ENCODE results near the gene AKR1D1. TPM values are rescaled to one million over a fixed set of nuclear protein-coding genes. Genes with fewer than 3 reads are reported as not detected.

The AKR1D1 gene
- total RNA-seq, 1 experiment from 2014 or later = 2.3 TPM

DNA sequence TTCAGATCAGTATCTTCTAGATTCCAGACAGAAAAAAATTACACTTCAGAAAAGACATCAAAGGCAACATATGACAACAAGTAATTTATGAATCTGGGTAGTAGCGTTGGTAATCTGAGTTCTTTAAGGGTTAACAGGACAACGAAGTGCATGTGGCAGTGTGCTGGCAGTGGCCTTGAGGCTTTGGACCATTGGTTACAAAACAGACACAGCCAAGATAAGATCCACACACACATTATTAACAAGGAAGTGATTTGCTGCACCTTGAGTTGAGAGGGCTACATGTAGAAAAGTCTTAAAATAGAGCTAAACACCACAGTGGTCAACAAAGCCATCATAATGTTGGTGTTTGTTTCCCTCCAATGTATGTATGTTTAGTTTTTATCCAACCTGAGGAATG is 40.6 kb downstream of the AKR1D1 start:
- peaks cover 4% of the 10 kb centered on the region for H3K36me3 Mint-ChIP-seq (ENCODE audit: insufficient read depth, unreplicated experiment)
- Histone ChIP-seq H3K4me1 (peaks cover 17% of the 10 kb centered on the region), H3K9me3 (peaks cover 10% of the 10 kb centered on the region; the same call in 1 of the 2 replicates), H3K36me3 (ENCODE audit: control insufficient read depth, insufficient read depth, low read length) (no peaks in the 10 kb centered on the region), H3K4me3 (ENCODE audit: low read depth, low read length) (no peak overlapping the region), H3K27me3 (replicated peaks; ENCODE audit: control insufficient read depth, insufficient read depth, low read length) (no peaks in the 10 kb centered on the region)
- DNase-seq = no peak
- ChIA-PET CTCF (no interaction called here), POLR2A (no interaction called here)
- H3K27ac Mint-ChIP-seq (ENCODE audit: unreplicated experiment) = no peak overlapping the region
- peaks cover 10% of the 10 kb centered on the region for H3K4me1 Mint-ChIP-seq (ENCODE audit: low read depth, unreplicated experiment)
- no TSS peak for BruUV-seq (replicated peaks)
- no peak for TF ChIP-seq CTCF (IDR thresholded peaks at IDR 0.05; ENCODE audit: insufficient read depth in 1 of 2, low read depth in 1 of 2, low read length in 1 of 2, severe bottlenecking in 1 of 2, unreplicated experiment in 1 of 2)
- no peak overlapping the region for H3K4me3 Mint-ChIP-seq (ENCODE audit: unreplicated experiment)
- intact Hi-C loops (cut with micrococcal nuclease; ENCODE audit: unreplicated experiment) = no loop called here
- H3K9me3 Mint-ChIP-seq (ENCODE audit: unreplicated experiment) = peaks cover 12% of the 10 kb centered on the region
- no peaks in the 10 kb centered on the region for H3K27me3 Mint-ChIP-seq (ENCODE audit: insufficient read depth, unreplicated experiment)

DNA sequence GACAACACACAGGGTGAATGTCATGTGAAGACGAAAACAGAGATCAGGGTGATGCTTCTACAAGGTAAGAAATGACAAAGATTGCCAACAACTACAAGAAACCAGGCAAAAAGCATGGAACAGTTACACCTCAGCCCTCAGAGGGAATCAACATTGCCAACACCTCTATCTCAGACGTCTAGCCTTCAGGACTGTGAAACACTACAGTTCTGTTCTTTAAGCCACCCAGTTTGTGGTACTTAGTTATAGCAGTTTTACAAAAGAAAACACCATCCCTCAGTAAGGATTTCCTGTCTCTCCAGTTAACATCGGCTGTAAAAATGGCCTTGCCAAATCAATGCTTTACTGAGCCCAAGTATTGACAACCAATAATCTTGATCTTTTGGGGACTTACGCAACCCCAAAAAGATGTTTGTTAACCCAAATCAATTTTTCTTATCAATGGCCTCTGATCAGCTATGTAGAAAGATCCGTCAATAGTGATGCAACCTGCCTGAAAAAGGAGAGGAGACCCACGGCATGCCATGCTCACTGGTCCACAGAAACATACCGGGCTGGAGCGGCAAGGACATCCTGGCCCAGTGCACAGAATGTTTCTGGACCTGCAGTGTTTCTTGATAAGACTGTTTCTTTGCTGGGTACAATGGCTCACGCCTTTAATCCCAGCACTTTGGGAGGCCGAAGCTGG is 44.0 kb downstream of the AKR1D1 start:
- peaks cover 17% of the 10 kb centered on the region for H3K9me3 Mint-ChIP-seq (ENCODE audit: unreplicated experiment)
- intact Hi-C loops (cut with micrococcal nuclease; ENCODE audit: unreplicated experiment) = no loop called here
- H3K4me1 Mint-ChIP-seq (ENCODE audit: low read depth, unreplicated experiment) = peaks cover 14% of the 10 kb centered on the region
- ChIA-PET CTCF (no interaction called here), POLR2A (no interaction called here)
- no peaks in the 10 kb centered on the region for H3K27me3 Mint-ChIP-seq (ENCODE audit: insufficient read depth, unreplicated experiment)
- H3K27ac Mint-ChIP-seq (ENCODE audit: unreplicated experiment) = no peak overlapping the region
- H3K4me3 Mint-ChIP-seq (ENCODE audit: unreplicated experiment) = no peak overlapping the region
- BruUV-seq (replicated peaks) = no TSS peak
- Histone ChIP-seq H3K27me3 (replicated peaks; ENCODE audit: control insufficient read depth, insufficient read depth, low read length) (no peaks in the 10 kb centered on the region), H3K9me3 (peaks cover 16% of the 10 kb centered on the region), H3K36me3 (ENCODE audit: control insufficient read depth, insufficient read depth, low read length) (no peaks in the 10 kb centered on the region), H3K4me3 (ENCODE audit: low read depth, low read length) (no peak overlapping the region), H3K4me1 (peaks cover 20% of the 10 kb centered on the region)
- TF ChIP-seq CTCF (IDR thresholded peaks at IDR 0.05; ENCODE audit: insufficient read depth in 1 of 2, low read depth in 1 of 2, low read length in 1 of 2, severe bottlenecking in 1 of 2, unreplicated experiment in 1 of 2) = no peak
- peaks cover 4% of the 10 kb centered on the region for H3K36me3 Mint-ChIP-seq (ENCODE audit: insufficient read depth, unreplicated experiment)
- no peak for DNase-seq

- H3K27me3 Mint-ChIP-seq (ENCODE audit: insufficient read depth, unreplicated experiment) = no peaks in the 10 kb centered on the region
- no TSS peak for BruUV-seq (replicated peaks)
- intact Hi-C loops (cut with micrococcal nuclease; ENCODE audit: unreplicated experiment) = no loop called here
- Histone ChIP-seq H3K36me3 (ENCODE audit: control insufficient read depth, insufficient read depth, low read length) (no peaks in the 10 kb centered on the region), H3K4me1 (peaks cover 21% of the 10 kb centered on the region), H3K9me3 (peaks cover 32% of the 10 kb centered on the region), H3K27me3 (replicated peaks; ENCODE audit: control insufficient read depth, insufficient read depth, low read length) (no peaks in the 10 kb centered on the region), H3K4me3 (ENCODE audit: low read depth, low read length) (no peak overlapping the region)
- no peak overlapping the region for H3K4me3 Mint-ChIP-seq (ENCODE audit: unreplicated experiment)
- ChIA-PET CTCF (no interaction called here), POLR2A (no interaction called here)
- H3K27ac Mint-ChIP-seq (ENCODE audit: unreplicated experiment) = no peak overlapping the region
- peaks cover 16% of the 10 kb centered on the region for H3K9me3 Mint-ChIP-seq (ENCODE audit: unreplicated experiment)
- H3K36me3 Mint-ChIP-seq (ENCODE audit: insufficient read depth, unreplicated experiment) = peaks cover 14% of the 10 kb centered on the region
- TF ChIP-seq CTCF (IDR thresholded peaks at IDR 0.05; ENCODE audit: insufficient read depth in 1 of 2, low read depth in 1 of 2, low read length in 1 of 2, severe bottlenecking in 1 of 2, unreplicated experiment in 1 of 2) = no peak
- no peak for DNase-seq
- H3K4me1 Mint-ChIP-seq (ENCODE audit: low read depth, unreplicated experiment) = peaks cover 12% of the 10 kb centered on the region
Observed at GRCh38 chr7:138122162-138122561, 45.9 kb downstream of the AKR1D1 start.

Data from Caco-2 (cell line).